HepG2 (cell line): ENCODE results near the gene RAD51C.

ENCODE experiments used
- RFX5 ChIP-seq: IDR thresholded peaks from 2 replicates; pipeline ENCODE4 v1.6.1; 2011; ENCODE audit warnings: low read depth, low read length, improper control_type of control experiment
- SMAD1 ChIP-seq: sonication (generic); formaldehyde crosslinking; IDR thresholded peaks from 2 replicates; pipeline ENCODE4 v1.4.0; 2020; ENCODE audit warnings: missing genetic modification reagents, low read depth, mild to moderate bottlenecking, borderline replicate concordance
- SMARCE1 ChIP-seq: fragments of 450-650 bp; IDR thresholded peaks from 2 replicates; pipeline ENCODE4 v1.6.1; 2017; ENCODE audit warnings: borderline replicate concordance
- ZFP36 ChIP-seq: fragments of 150-350 bp; IDR thresholded peaks from 2 replicates; pipeline ENCODE4 v1.6.1; 2018; ENCODE audit warnings: borderline replicate concordance, low read length, low read depth; ENCODE audit not compliant: partially characterized antibody
- ZNF256 ChIP-seq: sonication (generic); formaldehyde crosslinking; conservative IDR thresholded peaks from 2 replicates; pipeline ENCODE4 v1.4.0; 2020; ENCODE audit warnings: missing genetic modification reagents
- ZNF891 ChIP-seq: sonication (generic); formaldehyde crosslinking; IDR thresholded peaks from 2 replicates; pipeline ENCODE4 v1.5.0; 2020; ENCODE audit warnings: mild to moderate bottlenecking, missing genetic modification reagents
- TF ChIP-seq, protein P1 (sequence below): sonication (generic); formaldehyde crosslinking; IDR thresholded peaks from 2 replicates; pipeline ENCODE4 v1.4.0; 2020; ENCODE audit warnings: low read depth, missing genetic modification reagents
- TF ChIP-seq, protein P2 (sequence below): sonication (generic); formaldehyde crosslinking; IDR thresholded peaks from 2 replicates; pipeline ENCODE4 v1.4.0; 2020; ENCODE audit warnings: missing genetic modification reagents, mild to moderate bottlenecking, borderline replicate concordance

DNA sequence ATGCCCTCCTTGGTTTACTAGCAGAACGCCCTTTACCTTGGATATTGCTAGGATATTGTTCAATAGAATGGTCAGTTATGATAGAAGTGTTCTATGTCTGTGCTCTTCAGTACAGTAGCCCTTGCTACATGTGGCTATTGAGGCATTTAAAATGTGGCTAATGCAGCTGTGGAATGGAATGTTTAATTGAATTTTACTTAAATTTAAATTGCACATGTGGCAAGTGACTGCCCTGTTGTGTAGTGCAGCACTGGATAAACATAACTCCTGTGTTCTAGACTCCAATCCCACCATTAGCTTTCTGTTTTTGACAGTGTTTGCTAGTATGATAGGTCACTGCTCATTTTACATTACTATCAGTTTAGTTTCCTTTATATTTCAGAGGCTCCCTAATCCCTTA is 29.9 kb downstream of the RAD51C start:
- TF ChIP-seq, protein P1, sequence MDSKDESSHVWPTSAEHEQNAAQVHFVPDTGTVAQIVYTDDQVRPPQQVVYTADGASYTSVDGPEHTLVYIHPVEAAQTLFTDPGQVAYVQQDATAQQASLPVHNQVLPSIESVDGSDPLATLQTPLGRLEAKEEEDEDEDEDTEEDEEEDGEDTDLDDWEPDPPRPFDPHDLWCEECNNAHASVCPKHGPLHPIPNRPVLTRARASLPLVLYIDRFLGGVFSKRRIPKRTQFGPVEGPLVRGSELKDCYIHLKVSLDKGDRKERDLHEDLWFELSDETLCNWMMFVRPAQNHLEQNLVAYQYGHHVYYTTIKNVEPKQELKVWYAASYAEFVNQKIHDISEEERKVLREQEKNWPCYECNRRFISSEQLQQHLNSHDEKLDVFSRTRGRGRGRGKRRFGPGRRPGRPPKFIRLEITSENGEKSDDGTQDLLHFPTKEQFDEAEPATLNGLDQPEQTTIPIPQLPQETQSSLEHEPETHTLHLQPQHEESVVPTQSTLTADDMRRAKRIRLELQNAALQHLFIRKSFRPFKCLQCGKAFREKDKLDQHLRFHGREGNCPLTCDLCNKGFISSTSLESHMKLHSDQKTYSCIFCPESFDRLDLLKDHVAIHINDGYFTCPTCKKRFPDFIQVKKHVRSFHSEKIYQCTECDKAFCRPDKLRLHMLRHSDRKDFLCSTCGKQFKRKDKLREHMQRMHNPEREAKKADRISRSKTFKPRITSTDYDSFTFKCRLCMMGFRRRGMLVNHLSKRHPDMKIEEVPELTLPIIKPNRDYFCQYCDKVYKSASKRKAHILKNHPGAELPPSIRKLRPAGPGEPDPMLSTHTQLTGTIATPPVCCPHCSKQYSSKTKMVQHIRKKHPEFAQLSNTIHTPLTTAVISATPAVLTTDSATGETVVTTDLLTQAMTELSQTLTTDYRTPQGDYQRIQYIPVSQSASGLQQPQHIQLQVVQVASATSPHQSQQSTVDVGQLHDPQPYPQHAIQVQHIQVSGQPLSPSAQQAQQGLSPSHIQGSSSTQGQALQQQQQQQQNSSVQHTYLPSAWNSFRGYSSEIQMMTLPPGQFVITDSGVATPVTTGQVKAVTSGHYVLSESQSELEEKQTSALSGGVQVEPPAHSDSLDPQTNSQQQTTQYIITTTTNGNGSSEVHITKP = no peak
- TF ChIP-seq, protein P2, sequence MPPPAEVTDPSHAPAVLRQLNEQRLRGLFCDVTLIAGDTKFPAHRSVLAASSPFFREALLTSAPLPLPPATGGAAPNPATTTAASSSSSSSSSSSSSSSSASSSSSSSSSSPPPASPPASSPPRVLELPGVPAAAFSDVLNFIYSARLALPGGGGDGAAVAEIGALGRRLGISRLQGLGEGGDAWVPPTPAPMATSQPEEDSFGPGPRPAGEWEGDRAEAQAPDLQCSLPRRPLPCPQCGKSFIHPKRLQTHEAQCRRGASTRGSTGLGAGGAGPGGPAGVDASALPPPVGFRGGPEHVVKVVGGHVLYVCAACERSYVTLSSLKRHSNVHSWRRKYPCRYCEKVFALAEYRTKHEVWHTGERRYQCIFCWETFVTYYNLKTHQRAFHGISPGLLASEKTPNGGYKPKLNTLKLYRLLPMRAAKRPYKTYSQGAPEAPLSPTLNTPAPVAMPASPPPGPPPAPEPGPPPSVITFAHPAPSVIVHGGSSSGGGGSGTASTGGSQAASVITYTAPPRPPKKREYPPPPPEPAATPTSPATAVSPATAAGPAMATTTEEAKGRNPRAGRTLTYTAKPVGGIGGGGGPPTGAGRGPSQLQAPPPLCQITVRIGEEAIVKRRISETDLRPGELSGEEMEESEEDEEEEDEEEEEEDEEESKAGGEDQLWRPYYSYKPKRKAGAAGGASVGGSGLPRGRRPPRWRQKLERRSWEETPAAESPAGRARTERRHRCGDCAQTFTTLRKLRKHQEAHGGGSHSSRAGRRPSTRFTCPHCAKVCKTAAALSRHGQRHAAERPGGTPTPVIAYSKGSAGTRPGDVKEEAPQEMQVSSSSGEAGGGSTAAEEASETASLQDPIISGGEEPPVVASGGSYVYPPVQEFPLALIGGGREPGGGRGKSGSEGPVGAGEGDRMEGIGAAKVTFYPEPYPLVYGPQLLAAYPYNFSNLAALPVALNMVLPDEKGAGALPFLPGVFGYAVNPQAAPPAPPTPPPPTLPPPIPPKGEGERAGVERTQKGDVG = no peak
- no peak for TF ChIP-seq ZFP36
- no peak for TF ChIP-seq ZNF256
- TF ChIP-seq ZNF891 (CRISPR knock-in tag) = no peak
- TF ChIP-seq SMARCE1 = no peak
- no peak for TF ChIP-seq RFX5
- no peak for TF ChIP-seq SMAD1 (CRISPR knock-in tag)
